Endothelial cell of umbilical vein (primary cell): ENCODE measurements around the gene SELENOO.

Experiments used
- CTCF ChIP-seq, 2 donors: IDR thresholded peaks; 1 replicate in 1 of 2; 2 replicates in 1 of 2; pipeline ENCODE4 v1.5.1; 2011; ENCODE audit warnings: low read length in 2 of 2, mild to moderate bottlenecking in 2 of 2, moderate library complexity in 2 of 2, control low read depth in 1 of 2, inconsistent platforms in 1 of 2, low read depth in 1 of 2; ENCODE audit not compliant: insufficient read depth in 1 of 2; ENCODE audit errors: extremely low read depth in 1 of 2
- POLR2A ChIP-seq: IDR thresholded peaks from 2 replicates; pipeline ENCODE4 v1.6.1; 2012; ENCODE audit warnings: low read depth, mild to moderate bottlenecking, control low read depth, low read length

DNA sequence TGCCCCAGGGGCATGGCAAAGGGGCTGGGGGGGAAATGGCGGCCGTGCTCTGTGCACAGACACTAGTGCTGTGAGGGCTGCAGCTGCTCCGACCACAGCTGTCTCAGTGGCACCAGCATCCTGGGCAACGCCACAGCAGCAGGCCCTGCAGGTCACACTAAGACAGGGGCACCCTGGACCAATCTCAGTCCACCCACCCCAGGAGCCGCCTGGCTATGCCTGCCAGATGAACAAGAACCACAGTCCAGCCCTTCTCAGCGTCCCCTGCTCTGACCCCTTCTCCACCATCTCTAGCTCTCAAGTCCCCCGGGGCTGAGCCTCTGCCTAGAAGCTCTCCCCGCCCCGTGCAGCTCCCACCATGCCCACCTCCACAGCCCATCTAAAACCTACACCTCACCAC lies 27.6 kb downstream of the SELENOO start:
- TF ChIP-seq POLR2A, result no peak
- no peak for TF ChIP-seq CTCF (IDR thresholded peaks at IDR 0.05; ENCODE audit: extremely low read depth in 1 of 2, insufficient read depth in 1 of 2, low read depth in 1 of 2, low read length in 2 of 2)
